ENCODE data around the gene ZFHX3. TPM values are rescaled to one million over a fixed set of nuclear protein-coding genes. Genes with fewer than 3 reads are reported as not detected.

ZFHX3 gene
- total RNA-seq, 1 donor from 2014 or later = 0.81 TPM

GRCh38 chr16:73042807-73043206 lies 5.1 kb downstream of the ZFHX3 start:
- intact Hi-C loops (cut with micrococcal nuclease) = no loop called here

DNA sequence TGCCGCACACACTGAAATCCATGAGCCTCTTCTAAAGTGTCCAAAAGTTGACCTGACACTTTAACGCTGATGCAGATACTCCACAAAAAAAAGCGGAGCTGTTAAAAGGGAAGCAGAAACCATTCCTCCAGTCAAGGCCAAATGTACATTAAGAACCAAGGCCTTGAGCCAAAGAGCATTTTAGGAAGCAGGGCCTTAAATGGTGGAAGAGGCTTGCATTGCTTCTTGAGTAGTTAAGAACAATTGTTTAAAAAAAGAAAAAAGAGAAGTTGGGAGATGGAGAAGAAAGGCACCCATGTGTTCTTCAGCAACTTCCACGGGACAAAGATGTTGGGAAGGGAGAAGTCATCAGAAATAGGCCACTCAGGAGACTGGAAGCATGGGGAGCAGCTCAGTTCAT lies 6.3 kb downstream of the ZFHX3 start:
- intact Hi-C loops (cut with micrococcal nuclease) = no loop called here

- intact Hi-C loops (cut with micrococcal nuclease) = no loop called here
These were observed 7.1 kb downstream of the ZFHX3 start for GRCh38 chr16:73040735-73041402.

- intact Hi-C loops (cut with micrococcal nuclease) = no loop called here
These were observed 7.8 kb downstream of the ZFHX3 start for GRCh38 chr16:73040136-73040535.

GRCh38 chr16:73037845-73038570 lies 9.9 kb downstream of the ZFHX3 start:
- intact Hi-C loops (cut with micrococcal nuclease) = no loop called here

GRCh38 chr16:73037331-73037745 lies 10.6 kb downstream of the ZFHX3 start:
- intact Hi-C loops (cut with micrococcal nuclease) = no loop called here

DNA sequence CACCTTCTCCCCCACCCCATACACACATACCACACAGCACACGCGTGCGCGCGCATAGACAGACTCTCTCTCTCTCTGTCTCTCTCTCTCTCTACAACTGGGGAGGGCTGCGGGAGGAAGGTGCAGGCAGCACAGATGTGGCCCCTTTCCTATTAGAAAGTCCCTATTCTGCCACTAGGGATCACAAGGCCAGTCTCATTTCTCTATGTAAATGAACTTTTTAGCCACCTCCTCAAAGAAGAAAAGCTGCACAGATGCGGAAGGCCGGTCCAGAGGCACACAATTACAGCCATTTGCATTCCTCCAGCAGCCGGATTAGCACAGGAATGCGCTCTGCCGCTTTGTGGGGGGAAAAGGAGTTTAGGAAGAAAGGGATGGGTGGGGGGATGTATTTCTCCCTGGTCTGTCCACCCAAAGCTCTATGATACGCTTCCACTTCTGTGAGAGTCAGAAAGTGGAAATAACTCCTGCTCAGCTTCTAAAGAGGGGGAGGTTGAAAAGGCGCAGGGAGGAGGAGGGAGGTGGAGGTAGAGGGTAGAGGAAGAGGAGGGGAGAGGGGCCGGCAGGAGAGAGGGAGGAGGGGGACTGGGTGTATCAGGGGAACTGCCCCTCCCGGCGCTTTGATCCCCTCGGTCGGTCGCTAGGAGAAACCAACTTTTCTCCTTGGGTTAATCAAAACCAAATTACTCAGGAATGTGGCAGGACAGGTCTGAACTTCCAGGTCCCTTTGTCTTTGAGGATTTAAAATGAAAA lies 11.7 kb downstream of the ZFHX3 start:
- intact Hi-C loops (cut with micrococcal nuclease) = no loop called here

DNA sequence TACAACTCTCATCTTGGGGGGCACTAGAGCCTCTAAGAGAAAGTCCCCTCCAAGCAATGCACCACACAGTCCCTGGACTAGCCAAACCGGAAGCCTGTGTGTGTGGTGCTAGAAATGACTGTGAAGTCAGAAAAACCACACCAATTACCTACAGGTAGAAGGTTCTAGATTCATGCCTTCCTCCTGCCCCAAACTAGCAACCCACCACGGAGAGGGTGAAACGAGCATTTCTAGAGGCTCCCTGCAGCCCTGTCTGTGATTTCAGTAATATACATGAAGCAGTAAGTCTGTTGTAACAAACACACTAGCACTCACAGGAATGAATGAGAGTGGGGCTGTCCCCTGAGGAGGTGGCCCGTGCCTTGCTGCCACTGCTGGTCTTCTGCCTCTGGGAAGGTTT lies 13.6 kb downstream of the ZFHX3 start:
- intact Hi-C loops (cut with micrococcal nuclease) = no loop called here

DNA sequence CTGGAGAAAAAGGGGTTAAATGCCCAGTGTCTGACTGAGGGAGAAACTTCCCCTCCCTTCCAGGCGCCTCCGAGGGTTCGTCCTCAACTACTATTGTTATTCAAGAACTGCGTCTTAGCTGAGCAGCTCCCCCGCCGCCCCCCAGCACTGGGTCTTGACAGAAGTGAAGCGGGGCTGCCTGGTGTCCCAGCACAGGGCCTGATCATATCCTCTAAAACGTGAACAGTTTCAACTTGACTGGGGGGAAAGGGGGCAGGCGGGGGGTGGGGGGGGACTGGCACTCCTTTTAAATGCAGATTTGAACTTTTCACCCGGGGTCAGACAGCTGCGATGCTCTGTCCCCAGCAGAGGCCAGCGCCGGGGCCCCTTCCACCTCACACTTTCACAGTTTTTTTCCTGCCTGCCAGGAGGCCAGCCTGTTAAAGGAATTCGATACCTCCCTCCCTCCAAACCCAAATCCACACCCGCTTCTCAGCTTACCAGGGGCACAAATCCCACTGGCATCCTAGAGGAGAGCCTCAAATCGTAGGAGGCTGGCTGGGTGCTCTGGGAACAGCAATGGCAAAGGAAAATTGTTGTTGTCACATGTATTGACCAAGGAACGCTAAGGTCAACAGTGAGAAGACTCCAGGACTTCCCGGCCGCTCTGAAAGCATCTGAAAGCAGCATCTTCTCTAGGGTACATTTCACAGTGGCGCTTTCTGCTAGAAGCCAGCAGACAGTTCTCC lies 14.5 kb downstream of the ZFHX3 start:
- intact Hi-C loops (cut with micrococcal nuclease) = no loop called here

DNA sequence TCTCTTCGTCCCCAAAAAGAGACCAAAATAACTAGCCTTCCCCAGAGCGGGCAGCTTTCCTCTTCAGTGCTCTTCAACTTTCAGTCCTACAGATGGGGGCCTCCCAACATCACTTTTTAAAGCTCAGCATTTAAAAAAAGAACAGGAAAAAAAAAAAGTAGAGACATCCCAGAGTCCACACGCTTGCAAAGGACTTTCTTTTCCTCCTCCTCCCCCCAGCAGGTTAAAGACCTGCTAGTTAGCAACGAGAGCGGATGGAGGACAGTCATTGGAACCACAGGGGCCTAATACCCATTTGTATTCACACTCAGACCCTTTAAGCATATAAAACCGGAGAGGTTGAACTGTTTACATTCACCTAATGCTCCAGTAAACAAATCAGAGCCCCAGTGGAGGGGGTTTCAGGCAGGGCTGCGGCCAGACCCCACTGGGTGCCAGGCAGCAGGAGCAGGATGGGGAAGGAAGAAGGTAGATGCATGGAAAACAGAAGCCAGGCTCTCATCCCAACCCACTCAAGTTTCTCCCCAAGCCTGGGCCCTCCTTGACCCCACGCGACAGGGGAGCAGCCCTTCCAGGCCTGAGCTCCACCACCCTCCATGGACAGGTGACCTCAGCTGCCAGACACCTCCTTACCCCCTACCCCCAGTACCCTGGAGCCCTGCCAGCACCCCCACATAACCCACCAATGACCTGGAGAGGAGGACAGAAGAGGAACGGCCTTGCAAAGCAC lies 15.2 kb downstream of the ZFHX3 start:
- intact Hi-C loops (cut with micrococcal nuclease) = no loop called here

DNA sequence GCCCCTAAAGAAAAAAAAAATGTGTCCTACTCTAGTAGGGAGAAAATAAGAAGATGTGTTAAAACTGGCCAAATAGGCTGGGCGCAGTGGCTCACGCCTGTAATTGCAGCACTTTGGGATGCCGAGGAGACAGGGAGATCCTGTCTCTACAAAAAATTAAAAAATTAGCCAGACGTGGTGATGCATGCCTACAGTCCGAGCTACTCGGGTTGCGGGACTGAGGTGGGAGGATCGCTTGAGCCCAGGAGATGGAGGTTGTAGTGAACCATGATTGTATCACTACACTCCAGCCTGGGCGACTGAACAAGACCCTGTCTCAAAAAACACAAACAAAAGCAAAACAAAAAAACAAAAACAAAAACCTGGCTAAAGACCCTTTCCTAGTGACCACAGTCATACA lies 15.9 kb downstream of the ZFHX3 start:
- intact Hi-C loops (cut with micrococcal nuclease) = no loop called here

DNA sequence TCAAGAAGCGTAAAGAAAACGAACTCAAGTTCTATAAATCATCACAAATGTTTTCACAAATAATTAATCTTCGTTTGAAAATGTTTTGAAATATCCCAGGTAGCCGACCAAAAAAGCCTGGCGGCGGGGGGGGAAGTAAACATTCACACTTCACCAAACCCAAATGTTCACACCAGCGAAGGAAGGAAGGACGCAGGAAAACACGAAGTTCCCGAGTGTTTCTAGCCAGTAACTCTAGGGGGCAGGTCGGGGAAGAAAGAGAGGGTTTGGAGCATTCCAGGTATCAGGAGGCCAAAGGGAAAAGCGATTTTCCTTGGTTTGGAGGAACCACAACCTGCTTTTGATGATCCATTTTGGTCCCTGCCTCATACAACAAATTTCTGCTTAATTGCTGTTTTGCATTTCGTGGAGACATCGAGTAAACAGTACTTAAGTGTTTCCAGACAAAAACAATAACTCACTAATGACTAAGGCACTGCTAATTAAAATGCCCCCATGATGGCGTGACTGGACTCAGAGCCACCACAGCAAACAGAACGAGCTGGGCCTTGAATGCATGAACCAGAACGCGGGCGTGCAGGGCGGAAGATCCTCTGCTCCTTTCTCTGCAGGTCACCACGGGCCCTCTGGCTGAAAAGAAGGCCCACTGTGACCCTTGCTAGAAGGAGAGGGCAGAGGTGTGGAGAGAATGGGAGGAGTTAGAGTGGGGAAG lies 16.6 kb downstream of the ZFHX3 start:
- intact Hi-C loops (cut with micrococcal nuclease) = no loop called here

DNA sequence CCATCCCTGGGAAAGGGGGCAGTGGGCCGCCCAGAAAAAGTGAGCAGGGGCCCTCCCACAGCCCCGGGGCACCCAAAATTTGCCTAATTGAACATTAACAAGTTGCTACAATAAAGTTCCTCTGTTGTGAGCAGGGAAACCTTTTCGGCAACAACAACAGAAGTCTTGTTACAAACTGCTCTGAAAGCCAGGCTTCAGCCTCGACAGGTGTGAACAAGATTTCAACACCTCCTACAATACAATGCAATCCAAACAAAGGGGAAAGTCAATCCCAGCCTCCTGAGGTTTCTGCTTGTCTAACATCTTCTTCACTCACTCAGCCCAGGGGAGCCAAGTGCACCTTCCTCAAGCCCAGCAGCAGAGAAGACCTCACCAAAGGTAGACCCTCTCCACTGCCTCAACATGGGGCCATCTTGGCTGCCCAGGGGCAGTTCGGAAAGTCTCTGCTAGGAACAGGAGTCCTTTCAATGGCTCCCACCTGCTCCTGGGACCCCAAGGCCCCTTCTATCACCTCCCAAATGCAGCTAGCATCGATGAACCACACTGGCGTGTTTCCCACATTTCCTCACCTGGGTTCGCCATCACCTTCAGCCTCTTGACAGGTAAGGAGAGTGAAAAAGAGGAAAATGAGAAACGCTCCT lies 19.1 kb downstream of the ZFHX3 start:
- intact Hi-C loops (cut with micrococcal nuclease) = no loop called here

DNA sequence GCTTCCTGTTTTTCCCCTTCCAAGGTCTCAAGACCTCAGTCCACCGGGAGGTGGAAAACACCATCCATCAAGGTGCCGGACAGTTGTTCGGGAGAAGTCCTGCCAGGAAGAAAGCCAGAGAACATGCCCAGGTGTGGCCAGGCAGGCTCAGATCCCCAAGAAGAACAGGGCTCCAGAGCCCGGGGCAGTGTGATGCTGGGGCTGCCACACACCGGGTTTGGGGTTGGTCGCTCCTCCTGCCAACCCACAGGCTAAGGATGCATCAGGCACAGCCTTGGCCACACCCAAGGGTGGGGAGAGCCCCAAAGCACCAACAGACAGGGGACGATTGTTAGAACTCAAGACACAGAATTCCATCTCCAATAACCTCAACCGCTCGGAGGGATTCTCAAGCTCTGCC lies 19.7 kb downstream of the ZFHX3 start:
- intact Hi-C loops (cut with micrococcal nuclease) = no loop called here

DNA sequence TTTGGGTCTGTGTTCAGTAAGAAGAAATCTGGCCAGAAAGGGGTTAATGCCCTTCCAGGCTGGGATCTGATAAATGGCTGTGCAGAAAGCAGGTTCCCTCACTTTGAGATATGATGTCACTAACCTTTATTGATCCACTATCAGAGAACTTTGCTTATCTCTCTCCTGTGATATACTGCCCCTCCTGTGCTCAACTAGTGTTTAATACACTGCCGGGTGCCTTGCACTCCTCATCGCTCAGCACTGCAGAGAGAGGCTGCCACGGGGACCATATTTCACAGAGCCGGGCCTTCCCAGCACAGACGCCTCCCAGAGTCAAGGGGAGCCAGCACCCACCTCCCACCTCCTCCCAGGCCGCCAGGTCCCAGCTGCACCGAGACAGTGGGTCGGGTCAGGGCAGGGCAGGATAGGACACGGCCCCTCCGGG lies 20.2 kb downstream of the ZFHX3 start:
- intact Hi-C loops (cut with micrococcal nuclease) = no loop called here

DNA sequence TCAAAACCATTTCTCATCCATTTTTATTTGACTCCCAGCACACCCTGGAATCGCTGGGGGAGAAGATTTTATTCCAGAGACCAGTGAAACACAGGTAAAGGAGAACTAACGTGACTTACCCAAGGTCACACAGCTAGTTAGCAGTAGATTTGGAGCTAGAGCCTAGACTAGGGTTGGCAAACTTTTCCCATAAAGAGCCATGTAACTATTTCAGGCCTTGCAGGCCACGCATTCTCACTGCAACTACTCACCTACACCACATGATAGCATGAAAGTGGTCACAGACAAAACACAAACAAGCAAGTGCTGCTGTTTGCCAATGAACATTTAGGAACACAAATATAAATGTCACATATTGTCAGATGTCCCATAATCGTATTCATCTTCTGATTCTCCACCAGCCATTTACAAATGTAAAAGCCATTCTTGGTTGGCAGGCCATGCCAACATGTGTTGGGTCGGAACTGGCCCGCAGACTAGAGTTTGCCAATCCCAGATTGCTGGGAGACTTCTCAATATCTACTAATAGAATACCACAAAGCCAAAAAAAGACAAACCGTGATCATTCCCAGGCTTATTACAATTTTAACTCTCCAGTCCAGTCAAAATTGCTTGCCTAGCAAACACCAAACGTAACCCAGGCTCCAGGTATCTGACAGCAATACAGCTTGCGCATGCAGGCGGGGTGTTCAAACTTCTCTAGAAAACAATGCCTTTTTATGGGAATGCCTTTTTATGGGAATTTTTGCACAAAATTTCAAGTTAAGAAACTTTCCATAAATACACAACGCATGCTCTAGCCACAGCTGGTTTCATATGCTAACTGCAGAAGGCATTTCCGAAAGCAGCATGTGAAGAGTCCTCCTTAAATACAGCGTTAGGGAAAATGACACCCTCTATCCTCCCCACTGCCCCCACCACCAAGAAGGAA lies 20.9 kb downstream of the ZFHX3 start:
- intact Hi-C loops (cut with micrococcal nuclease) = no loop called here

DNA sequence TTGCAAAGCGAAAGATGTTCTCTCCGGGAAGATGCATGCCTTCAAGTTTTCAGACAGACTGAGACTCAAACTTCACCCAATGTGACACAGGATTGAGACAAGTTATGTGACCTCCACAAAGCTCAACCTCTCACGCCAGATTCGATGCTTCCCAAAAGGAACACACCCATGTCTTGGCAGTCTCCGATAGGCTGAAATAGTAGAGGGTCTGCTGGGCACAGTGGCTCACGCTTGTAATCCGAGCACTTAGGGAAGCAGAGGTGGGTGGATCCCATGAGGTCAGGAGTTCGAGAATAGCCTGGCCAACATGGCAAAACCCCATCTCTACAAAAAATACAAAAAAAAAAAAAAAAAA lies 22.1 kb downstream of the ZFHX3 start:
- intact Hi-C loops (cut with micrococcal nuclease) = no loop called here

- intact Hi-C loops (cut with micrococcal nuclease) = no loop called here
These were observed 22.6 kb downstream of the ZFHX3 start for GRCh38 chr16:73025151-73025855.
